KMS-11 (cell line): Measurements from ENCODE around the gene PIR.

Experiments
- H2AFZ ChIP-seq: fragments of 200-600 bp; sonication (generic); 2 replicates; pipeline ENCODE4 v1.6.1; 2016; ENCODE audit warnings: antibody characterized with exemption, mixed run types, low read depth
- H3K27ac ChIP-seq: fragments of 200-600 bp; sonication (generic); 2 replicates; pipeline ENCODE4 v1.6.1; 2016; ENCODE audit warnings: mild to moderate bottlenecking, mixed run types
- H3K27me3 ChIP-seq: fragments of 200-600 bp; sonication (generic); 2 replicates; pipeline ENCODE4 v1.6.1; 2017; ENCODE audit warnings: mild to moderate bottlenecking, low read depth, mixed run types, moderate library complexity; ENCODE audit not compliant: insufficient read depth
- H3K36me3 ChIP-seq: fragments of 200-600 bp; sonication (generic); 2 replicates; pipeline ENCODE4 v1.6.1; 2017; ENCODE audit warnings: mild to moderate bottlenecking, mixed run types; ENCODE audit not compliant: insufficient read depth
- H3K4me1 ChIP-seq: fragments of 200-600 bp; sonication (generic); 2 replicates; pipeline ENCODE4 v1.6.1; 2016; ENCODE audit warnings: mild to moderate bottlenecking, low read depth, mixed run types; ENCODE audit not compliant: poor library complexity, severe bottlenecking
- H3K4me2 ChIP-seq: fragments of 200-600 bp; sonication (generic); 2 replicates; pipeline ENCODE4 v1.7.0; 2016; ENCODE audit warnings: mild to moderate bottlenecking, mixed run types
- H3K4me3 ChIP-seq: fragments of 200-600 bp; sonication (generic); IDR thresholded peaks from 2 replicates; pipeline ENCODE4 v1.6.1; 2017; ENCODE audit warnings: low read depth, low read length, mixed read lengths; ENCODE audit not compliant: insufficient read depth
- H3K79me2 ChIP-seq: fragments of 200-600 bp; sonication (generic); 2 replicates; pipeline ENCODE4 v1.6.1; 2016; ENCODE audit warnings: low read depth, mixed run types; ENCODE audit not compliant: insufficient read depth
- H3K9ac ChIP-seq: fragments of 200-600 bp; sonication (generic); 2 replicates; pipeline ENCODE4 v1.6.1; 2016; ENCODE audit warnings: mild to moderate bottlenecking, mixed run types
- H4K20me1 ChIP-seq: fragments of 200-600 bp; sonication (generic); 2 replicates; pipeline ENCODE4 v1.6.1; 2016; ENCODE audit warnings: mild to moderate bottlenecking, mixed run types; ENCODE audit not compliant: insufficient read depth
- TF ChIP-seq, protein P1 (sequence below): fragments of 200-600 bp; sonication (generic); conservative IDR thresholded peaks from 2 replicates; pipeline ENCODE4 v1.6.1; 2017; ENCODE audit warnings: low read depth, mild to moderate bottlenecking, antibody characterized with exemption, low read length, moderate library complexity, mixed read lengths

Gene PIR

DNA sequence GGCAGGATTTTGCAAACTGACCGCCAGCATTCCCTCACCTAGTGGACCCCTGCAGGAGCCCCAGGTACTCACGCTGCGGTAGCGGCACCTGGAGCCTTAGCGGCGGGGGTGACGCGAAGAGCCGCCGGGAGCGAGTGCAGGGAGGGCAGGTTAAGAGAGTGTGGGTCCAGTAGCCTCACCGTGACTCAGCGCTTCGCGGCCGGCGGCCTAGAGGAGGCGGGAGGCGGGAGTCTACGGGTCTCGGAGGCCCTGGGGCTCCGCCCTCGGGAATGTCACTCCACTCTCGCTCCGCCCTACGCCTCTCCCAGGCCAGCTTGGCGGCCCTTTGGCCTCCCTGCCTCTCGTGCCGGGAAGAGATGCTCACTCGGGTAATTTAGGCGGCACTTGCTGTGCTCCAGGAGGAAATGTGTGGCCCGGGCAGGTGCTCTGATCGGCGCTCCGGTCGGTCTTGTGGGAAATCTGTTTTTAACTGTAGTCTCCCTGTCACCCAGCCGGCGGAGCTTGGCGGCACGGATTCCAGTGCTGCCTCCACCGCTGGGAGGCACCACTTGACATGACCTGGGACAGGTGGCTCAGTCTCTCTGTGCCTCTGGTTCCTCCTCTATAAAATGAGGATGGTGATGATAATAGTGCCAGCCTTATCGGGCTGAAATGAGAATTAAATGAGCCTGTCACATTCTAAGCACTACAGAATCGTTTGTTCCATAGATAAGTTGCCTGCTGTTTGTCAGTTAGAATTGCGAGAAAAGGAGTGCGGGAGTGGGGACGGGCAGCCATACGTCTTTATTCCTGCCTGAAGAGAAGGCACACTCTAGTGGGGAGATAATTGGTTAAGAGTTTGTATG lies at the start of gene PIR:
PIR (minus strand) TSS at position 216 of the 845 bp plus-strand sequence. CDS start 2,076 bp downstream, outside the sequence.
- Histone ChIP-seq H3K4me1 (peaks cover 11% of the 10 kb centered on the region), H2AFZ (peak within 1 kb of the TSS; percentile 66), H3K36me3 (no peaks in the 10 kb centered on the region)

DNA sequence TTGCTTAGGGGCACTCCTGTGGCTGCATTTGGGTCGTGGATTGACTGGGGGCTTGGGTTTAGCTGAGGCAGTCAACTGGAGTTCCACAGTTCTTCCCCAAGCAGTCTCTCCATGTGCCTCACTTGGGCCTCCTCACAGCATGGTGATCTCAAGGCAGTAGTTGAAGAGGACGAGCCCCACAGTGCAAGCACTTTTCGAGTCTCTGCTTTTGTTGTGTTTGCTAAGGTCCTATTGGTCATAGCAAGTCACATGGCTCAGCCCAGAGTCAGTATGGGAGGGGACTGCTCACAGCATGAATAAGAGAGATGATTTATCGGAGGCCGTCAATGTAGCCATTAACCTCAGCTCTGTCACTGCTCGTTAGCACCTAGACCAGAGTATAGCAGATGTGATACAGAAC lies 37.2 kb upstream of the PIR start:
- H3K36me3 ChIP-seq, result no peaks in the 10 kb centered on the region
- no peak overlapping the region for H2AFZ ChIP-seq
- H3K4me2 ChIP-seq, result no peak overlapping the region
- no peak overlapping the region for H3K9ac ChIP-seq
- no peaks in the 10 kb centered on the region for H3K4me1 ChIP-seq
- H3K4me3 ChIP-seq, result no peak overlapping the region
- H3K27me3 ChIP-seq, result no peaks in the 10 kb centered on the region
- no peak overlapping the region for H3K27ac ChIP-seq
- no peaks in the 10 kb centered on the region for H3K79me2 ChIP-seq
- H4K20me1 ChIP-seq, result no peaks in the 10 kb centered on the region
- TF ChIP-seq, protein P1, sequence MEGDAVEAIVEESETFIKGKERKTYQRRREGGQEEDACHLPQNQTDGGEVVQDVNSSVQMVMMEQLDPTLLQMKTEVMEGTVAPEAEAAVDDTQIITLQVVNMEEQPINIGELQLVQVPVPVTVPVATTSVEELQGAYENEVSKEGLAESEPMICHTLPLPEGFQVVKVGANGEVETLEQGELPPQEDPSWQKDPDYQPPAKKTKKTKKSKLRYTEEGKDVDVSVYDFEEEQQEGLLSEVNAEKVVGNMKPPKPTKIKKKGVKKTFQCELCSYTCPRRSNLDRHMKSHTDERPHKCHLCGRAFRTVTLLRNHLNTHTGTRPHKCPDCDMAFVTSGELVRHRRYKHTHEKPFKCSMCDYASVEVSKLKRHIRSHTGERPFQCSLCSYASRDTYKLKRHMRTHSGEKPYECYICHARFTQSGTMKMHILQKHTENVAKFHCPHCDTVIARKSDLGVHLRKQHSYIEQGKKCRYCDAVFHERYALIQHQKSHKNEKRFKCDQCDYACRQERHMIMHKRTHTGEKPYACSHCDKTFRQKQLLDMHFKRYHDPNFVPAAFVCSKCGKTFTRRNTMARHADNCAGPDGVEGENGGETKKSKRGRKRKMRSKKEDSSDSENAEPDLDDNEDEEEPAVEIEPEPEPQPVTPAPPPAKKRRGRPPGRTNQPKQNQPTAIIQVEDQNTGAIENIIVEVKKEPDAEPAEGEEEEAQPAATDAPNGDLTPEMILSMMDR, result no peak

More for the DNA sequence above, at the start of gene PIR:
- TF ChIP-seq, protein P1, result peak; percentile 34; the same call in 1 of the 2 replicates
- Histone ChIP-seq H3K27me3 (no peaks in the 10 kb centered on the region), H3K79me2 (peaks cover 6% of the 10 kb centered on the region; the same call in 1 of the 2 replicates), H3K4me2 (peak within 1 kb of the TSS; percentile 71), H4K20me1 (no peaks in the 10 kb centered on the region), H3K4me3 (no peak within 1 kb of the TSS), H3K27ac (peak within 1 kb of the TSS; percentile 91), H3K9ac (peak within 1 kb of the TSS; percentile 92)

DNA sequence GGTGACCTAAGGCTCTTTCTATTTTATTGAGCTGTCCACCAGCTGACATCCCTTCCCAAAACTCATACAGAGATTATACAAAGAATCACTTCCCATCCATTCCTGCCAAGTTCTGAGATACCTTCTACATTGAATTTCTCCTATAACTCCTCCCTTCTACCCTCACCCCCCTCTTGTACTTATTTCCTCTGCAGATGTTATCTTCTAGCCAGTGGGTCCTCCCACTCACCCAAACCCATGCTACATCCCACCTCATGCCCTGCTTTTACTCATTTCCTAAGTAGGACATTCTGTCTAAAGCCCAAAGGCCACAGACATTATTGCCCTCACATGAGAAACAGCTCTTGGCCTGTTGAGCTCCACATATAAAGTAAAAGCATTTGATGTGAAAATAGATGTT lies 36.0 kb upstream of the PIR start:
- no peaks in the 10 kb centered on the region for H3K4me1 ChIP-seq
- H3K27ac ChIP-seq, result no peak overlapping the region
- no peaks in the 10 kb centered on the region for H3K36me3 ChIP-seq
- no peak overlapping the region for H3K4me2 ChIP-seq
- no peaks in the 10 kb centered on the region for H4K20me1 ChIP-seq
- no peak overlapping the region for H3K4me3 ChIP-seq
- no peaks in the 10 kb centered on the region for H3K27me3 ChIP-seq
- TF ChIP-seq, protein P1, result no peak
- H3K79me2 ChIP-seq, result no peaks in the 10 kb centered on the region
- no peak overlapping the region for H2AFZ ChIP-seq
- H3K9ac ChIP-seq, result no peak overlapping the region

DNA sequence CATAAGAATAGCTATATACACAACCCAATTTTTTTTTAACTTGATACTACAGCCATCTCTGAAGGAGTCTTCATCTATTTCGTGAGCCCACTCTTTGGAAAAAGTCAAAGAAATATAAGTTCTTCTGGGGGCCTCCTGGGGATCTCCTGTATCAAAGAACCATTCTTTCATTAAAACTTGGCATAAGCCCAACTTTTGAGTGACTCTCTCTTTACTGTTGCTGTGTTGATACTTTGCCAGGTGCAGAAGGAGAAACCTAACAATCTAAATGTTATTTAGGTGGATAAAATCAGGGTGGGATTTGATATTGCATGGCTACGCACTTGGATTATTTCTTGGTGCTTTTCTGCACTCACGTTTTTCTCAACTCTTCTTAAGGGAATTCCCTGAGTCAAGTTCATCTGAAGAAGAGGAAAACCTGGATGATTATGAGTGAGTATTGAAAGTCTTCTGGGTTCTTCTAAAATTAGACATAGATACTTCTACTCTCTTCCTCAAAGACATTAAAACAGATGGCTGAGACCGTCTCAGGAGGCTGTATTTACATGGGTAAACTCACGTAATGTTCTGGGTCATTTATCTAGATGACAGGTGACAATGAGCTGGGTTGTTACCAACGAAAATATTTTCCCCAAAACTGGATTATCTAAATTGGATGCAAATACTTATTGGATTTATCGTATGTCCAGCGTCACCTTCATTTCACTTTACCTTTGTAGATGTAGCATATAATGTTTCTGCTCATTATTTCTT lies 32.7 kb upstream of the PIR start:
- no peaks in the 10 kb centered on the region for H4K20me1 ChIP-seq
- no peak overlapping the region for H3K4me2 ChIP-seq
- H3K27me3 ChIP-seq, result no peaks in the 10 kb centered on the region
- H2AFZ ChIP-seq, result no peak overlapping the region
- no peaks in the 10 kb centered on the region for H3K79me2 ChIP-seq
- TF ChIP-seq, protein P1, result no peak
- no peak overlapping the region for H3K9ac ChIP-seq
- H3K4me3 ChIP-seq, result no peak overlapping the region
- no peaks in the 10 kb centered on the region for H3K36me3 ChIP-seq
- H3K27ac ChIP-seq, result no peak overlapping the region
- H3K4me1 ChIP-seq, result no peaks in the 10 kb centered on the region
